HL-60 (cell line): ENCODE measurements around the gene A2M.

Source experiments
- DNase-seq, 2 experiments: peaks; one replicate each; pipeline ENCODE4 v3.0.0-alpha.2; 2010 to 2020; ENCODE audit warnings: low read depth in 1 of 2, low spot score in 1 of 2
- H3K27ac ChIP-seq: fragments of 250-450 bp; sonication (Bioruptor Pico); replicated peaks from 2 replicates; pipeline ENCODE4 v1.5.1; 2020; ENCODE audit warnings: mild to moderate bottlenecking, moderate library complexity
- H3K27me3 ChIP-seq: fragments of 250-450 bp; sonication (Bioruptor Pico); 2 replicates; pipeline ENCODE4 v1.5.1; 2021; ENCODE audit warnings: mild to moderate bottlenecking, moderate library complexity; ENCODE audit not compliant: insufficient read depth, poor library complexity, severe bottlenecking
- H3K4me3 ChIP-seq: replicated peaks from 2 replicates; pipeline ENCODE4 v1.5.1; 2011; ENCODE audit warnings: mild to moderate bottlenecking, control low read depth, low read length; ENCODE audit not compliant: insufficient read depth
- CTCF ChIP-seq: IDR thresholded peaks from one replicate; pipeline ENCODE4 v1.5.1; 2011; ENCODE audit warnings: low read length, control low read depth, inconsistent platforms; ENCODE audit not compliant: insufficient read depth
- GABPA ChIP-seq: IDR thresholded peaks from 2 replicates; pipeline ENCODE4 v1.6.1; 2012; ENCODE audit warnings: low read depth
- POLR2AphosphoS5 ChIP-seq: IDR thresholded peaks from 2 replicates; pipeline ENCODE4 v1.6.1; 2012; ENCODE audit warnings: low read depth
- SPI1 ChIP-seq: IDR thresholded peaks from 2 replicates; pipeline ENCODE4 v1.6.1; 2012; ENCODE audit warnings: low read depth, mild to moderate bottlenecking, borderline replicate concordance
- TF ChIP-seq, protein P1 (sequence below): IDR thresholded peaks from 2 replicates; pipeline ENCODE4 v1.6.1; 2012; ENCODE audit warnings: low read depth; ENCODE audit not compliant: insufficient replicate concordance

A2M gene

GRCh38 chr12:9027161-9028059 is 88.3 kb downstream of the A2M start:
- Histone ChIP-seq H3K27me3 (no peaks in the 10 kb centered on the region), H3K27ac (no peak overlapping the region), H3K4me3 (no peak overlapping the region)
- TF ChIP-seq POLR2AphosphoS5 (no peak), SPI1 (no peak), CTCF (no peak), GABPA (no peak)
- TF ChIP-seq, protein P1, sequence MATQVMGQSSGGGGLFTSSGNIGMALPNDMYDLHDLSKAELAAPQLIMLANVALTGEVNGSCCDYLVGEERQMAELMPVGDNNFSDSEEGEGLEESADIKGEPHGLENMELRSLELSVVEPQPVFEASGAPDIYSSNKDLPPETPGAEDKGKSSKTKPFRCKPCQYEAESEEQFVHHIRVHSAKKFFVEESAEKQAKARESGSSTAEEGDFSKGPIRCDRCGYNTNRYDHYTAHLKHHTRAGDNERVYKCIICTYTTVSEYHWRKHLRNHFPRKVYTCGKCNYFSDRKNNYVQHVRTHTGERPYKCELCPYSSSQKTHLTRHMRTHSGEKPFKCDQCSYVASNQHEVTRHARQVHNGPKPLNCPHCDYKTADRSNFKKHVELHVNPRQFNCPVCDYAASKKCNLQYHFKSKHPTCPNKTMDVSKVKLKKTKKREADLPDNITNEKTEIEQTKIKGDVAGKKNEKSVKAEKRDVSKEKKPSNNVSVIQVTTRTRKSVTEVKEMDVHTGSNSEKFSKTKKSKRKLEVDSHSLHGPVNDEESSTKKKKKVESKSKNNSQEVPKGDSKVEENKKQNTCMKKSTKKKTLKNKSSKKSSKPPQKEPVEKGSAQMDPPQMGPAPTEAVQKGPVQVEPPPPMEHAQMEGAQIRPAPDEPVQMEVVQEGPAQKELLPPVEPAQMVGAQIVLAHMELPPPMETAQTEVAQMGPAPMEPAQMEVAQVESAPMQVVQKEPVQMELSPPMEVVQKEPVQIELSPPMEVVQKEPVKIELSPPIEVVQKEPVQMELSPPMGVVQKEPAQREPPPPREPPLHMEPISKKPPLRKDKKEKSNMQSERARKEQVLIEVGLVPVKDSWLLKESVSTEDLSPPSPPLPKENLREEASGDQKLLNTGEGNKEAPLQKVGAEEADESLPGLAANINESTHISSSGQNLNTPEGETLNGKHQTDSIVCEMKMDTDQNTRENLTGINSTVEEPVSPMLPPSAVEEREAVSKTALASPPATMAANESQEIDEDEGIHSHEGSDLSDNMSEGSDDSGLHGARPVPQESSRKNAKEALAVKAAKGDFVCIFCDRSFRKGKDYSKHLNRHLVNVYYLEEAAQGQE, result no peak
- DNase-seq, result no peak

GRCh38 chr12:9024512-9024911 is 91.2 kb downstream of the A2M start:
- no peak for TF ChIP-seq GABPA
- no peak for TF ChIP-seq SPI1
- TF ChIP-seq, protein P1, result no peak
- no peak for TF ChIP-seq CTCF
- no peak for TF ChIP-seq POLR2AphosphoS5
- no peak for DNase-seq
- Histone ChIP-seq H3K27ac (no peak overlapping the region; the same call in 1 of the 2 replicates), H3K27me3 (no peaks in the 10 kb centered on the region), H3K4me3 (no peak overlapping the region)

DNA sequence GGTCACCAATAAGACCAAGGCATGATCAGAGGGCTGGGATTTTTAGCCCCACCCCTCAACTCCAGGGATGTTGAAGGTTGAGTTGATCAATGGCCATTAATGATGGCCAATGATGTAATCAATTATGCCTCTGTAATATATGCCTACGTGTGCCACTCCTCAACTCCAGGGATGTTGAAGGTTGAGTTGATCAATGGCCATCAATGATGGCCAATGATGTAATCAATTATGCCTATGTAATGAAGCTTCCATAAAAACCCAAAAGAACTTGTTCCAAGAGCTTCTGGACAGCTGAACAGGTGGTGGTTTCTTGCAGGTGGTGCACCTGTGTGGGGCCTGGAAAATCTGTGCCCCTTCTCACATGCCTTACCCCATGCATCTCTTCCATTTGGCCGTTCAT is 93.1 kb downstream of the A2M start:
- H3K27me3 ChIP-seq, result no peaks in the 10 kb centered on the region
- no peak overlapping the region for H3K27ac ChIP-seq
- no peak for DNase-seq
- no peak overlapping the region for H3K4me3 ChIP-seq
- TF ChIP-seq, protein P1, result no peak
- TF ChIP-seq POLR2AphosphoS5, result no peak
- TF ChIP-seq SPI1, result no peak
- TF ChIP-seq CTCF, result no peak
- no peak for TF ChIP-seq GABPA
